Measurements from ENCODE around the gene TTC28. TPM values are rescaled to one million over a fixed set of nuclear protein-coding genes. Genes with fewer than 3 reads are reported as not detected.
"Not testable (repeated sequence)": the region's sequence is repeated elsewhere in the genome, so short reads cannot be mapped to it uniquely, and the experiment has no call there.

The TTC28 gene
- total RNA-seq, 4 donors from 2014 or later, result 49.8 to 99.7 (median 79.7) TPM

GRCh38 chr22:28680813-28681490 is 1.3 kb upstream of the TTC28 start:
- H3K9me3 ChIP-seq; intact Hi-C loops (cut with DNase I); H3K36me3 ChIP-seq; H3K27me3 ChIP-seq; H3K4me3 ChIP-seq (replicated peaks in 1 of 3); H3K4me1 ChIP-seq: not testable (repeated sequence)
- peak; percentile 23 to 29 for DNase-seq
- 58 to 72% methylated on average over 5 of the region's 5 CpGs for WGBS, 2 donors
- H3K27ac ChIP-seq, result peak overlapping the region; percentile 2 to 70 (median 48)

GRCh38 chr22:28678778-28679610 is 646 bp downstream of the TTC28 start:
- H3K27me3 ChIP-seq; H3K9me3 ChIP-seq; H3K36me3 ChIP-seq; intact Hi-C loops (cut with DNase I); H3K4me1 ChIP-seq: not testable (repeated sequence)
- peak; percentile 44 to 53 for DNase-seq
- Histone ChIP-seq H3K27ac (peak overlapping the region; percentile 51 to 67 (median 60)), H3K4me3 (replicated peaks in 1 of 3) (peak overlapping the region; percentile 48 to 77 (median 71))
- 17 to 27% methylated on average over 22 to 28 of the region's 58 CpGs for WGBS, 2 donors

GRCh38 chr22:28678170-28678569 is 1.5 kb downstream of the TTC28 start:
- DNase-seq; H3K9me3 ChIP-seq; intact Hi-C loops (cut with DNase I); H3K4me1 ChIP-seq; H3K36me3 ChIP-seq; H3K4me3 ChIP-seq (replicated peaks in 1 of 3); H3K27me3 ChIP-seq: not testable (repeated sequence)
- WGBS, 2 donors, result 79 to 91% methylated on average over 7 of the region's 7 CpGs
- peak overlapping the region in 1 of 3 donors; percentile 67 for H3K27ac ChIP-seq

- Histone ChIP-seq H3K27ac (no peak overlapping the region), H3K4me1 (peaks cover 0 to 4% of the 10 kb centered on the region in 2 donors), H3K4me3 (replicated peaks in 1 of 3) (no peak overlapping the region), H3K27me3 (no peaks in the 10 kb centered on the region), H3K9me3 (no peaks in the 10 kb centered on the region), H3K36me3 (no peaks in the 10 kb centered on the region)
- TF ChIP-seq, protein P1, sequence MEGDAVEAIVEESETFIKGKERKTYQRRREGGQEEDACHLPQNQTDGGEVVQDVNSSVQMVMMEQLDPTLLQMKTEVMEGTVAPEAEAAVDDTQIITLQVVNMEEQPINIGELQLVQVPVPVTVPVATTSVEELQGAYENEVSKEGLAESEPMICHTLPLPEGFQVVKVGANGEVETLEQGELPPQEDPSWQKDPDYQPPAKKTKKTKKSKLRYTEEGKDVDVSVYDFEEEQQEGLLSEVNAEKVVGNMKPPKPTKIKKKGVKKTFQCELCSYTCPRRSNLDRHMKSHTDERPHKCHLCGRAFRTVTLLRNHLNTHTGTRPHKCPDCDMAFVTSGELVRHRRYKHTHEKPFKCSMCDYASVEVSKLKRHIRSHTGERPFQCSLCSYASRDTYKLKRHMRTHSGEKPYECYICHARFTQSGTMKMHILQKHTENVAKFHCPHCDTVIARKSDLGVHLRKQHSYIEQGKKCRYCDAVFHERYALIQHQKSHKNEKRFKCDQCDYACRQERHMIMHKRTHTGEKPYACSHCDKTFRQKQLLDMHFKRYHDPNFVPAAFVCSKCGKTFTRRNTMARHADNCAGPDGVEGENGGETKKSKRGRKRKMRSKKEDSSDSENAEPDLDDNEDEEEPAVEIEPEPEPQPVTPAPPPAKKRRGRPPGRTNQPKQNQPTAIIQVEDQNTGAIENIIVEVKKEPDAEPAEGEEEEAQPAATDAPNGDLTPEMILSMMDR (IDR thresholded peaks at IDR 0.05), result no peak
- TF ChIP-seq POLR2A (IDR thresholded peaks at IDR 0.05), result no peak
- no peak for DNase-seq
- 71 to 72% methylated on average over 3 of the region's 3 CpGs for WGBS, 2 donors
- intact Hi-C loops (cut with DNase I), result no loop called here
Observed at GRCh38 chr22:28674121-28674563, 5.5 kb downstream of the TTC28 start.

DNA sequence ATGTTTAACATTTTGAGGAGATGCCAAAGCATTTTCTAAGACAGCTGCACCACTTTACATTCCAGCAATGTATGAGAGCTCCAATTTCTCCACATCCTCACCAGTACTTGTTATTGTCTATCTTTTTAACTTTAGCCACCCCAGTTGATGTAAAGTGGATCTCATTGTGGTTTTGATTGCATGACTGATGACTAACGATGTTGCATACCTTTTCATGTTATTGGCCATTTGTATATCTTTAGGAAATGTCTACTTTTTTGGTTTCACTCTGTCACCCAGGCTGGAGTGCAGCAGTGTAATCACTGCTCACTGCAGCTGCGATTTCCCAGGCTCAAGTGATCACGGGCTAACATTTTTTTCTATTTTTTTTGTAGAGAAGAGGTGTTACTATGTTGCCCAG is 8.9 kb downstream of the TTC28 start:
- no peaks in the 10 kb centered on the region for H3K36me3 ChIP-seq
- 92 to 94% methylated on average over 3 of the region's 3 CpGs for whole genome bisulfite sequencing, 2 donors
- TF ChIP-seq, protein P1 (IDR thresholded peaks at IDR 0.05), result no peak
- no peak for TF ChIP-seq POLR2A (IDR thresholded peaks at IDR 0.05)

GRCh38 chr22:28670161-28670560 is 9.5 kb downstream of the TTC28 start:
- H3K4me3 ChIP-seq (replicated peaks in 1 of 3), result no peak overlapping the region
- no peak overlapping the region for H3K27ac ChIP-seq
- no peaks in the 10 kb centered on the region for H3K27me3 ChIP-seq
- intact Hi-C loops (cut with DNase I), result no loop called here
- no peaks in the 10 kb centered on the region for H3K9me3 ChIP-seq
- no peaks in the 10 kb centered on the region for H3K4me1 ChIP-seq
- no peak for DNase-seq
- WGBS, 2 donors, result 91% methylated on average over 4 of the region's 4 CpGs
- no peak for TF ChIP-seq POLR2A (IDR thresholded peaks at IDR 0.05)
- TF ChIP-seq, protein P1 (IDR thresholded peaks at IDR 0.05), result no peak
- no peaks in the 10 kb centered on the region for H3K36me3 ChIP-seq

More for the DNA sequence above, 8.9 kb downstream of the TTC28 start:
- Histone ChIP-seq H3K27me3 (no peaks in the 10 kb centered on the region), H3K4me3 (replicated peaks in 1 of 3) (no peak overlapping the region), H3K27ac (no peak overlapping the region), H3K4me1 (no peaks in the 10 kb centered on the region), H3K9me3 (no peaks in the 10 kb centered on the region)
- no peak for DNase-seq
- intact Hi-C loops (cut with DNase I), result no loop called here

Measured in thyroid gland (tissue), 4 donors.